ENCODE data around the gene HOXA6. TPM values are rescaled to one million over a fixed set of nuclear protein-coding genes. Genes with fewer than 3 reads are reported as not detected.

Gene HOXA6
- not detected for total RNA-seq

GRCh38 chr7:27147199-27148030 lies at the start of gene HOXA6:
Gene HOXA6 (minus strand): TSS chr7:27147774. CDS start chr7:27147749, 25 bp downstream.

DNA sequence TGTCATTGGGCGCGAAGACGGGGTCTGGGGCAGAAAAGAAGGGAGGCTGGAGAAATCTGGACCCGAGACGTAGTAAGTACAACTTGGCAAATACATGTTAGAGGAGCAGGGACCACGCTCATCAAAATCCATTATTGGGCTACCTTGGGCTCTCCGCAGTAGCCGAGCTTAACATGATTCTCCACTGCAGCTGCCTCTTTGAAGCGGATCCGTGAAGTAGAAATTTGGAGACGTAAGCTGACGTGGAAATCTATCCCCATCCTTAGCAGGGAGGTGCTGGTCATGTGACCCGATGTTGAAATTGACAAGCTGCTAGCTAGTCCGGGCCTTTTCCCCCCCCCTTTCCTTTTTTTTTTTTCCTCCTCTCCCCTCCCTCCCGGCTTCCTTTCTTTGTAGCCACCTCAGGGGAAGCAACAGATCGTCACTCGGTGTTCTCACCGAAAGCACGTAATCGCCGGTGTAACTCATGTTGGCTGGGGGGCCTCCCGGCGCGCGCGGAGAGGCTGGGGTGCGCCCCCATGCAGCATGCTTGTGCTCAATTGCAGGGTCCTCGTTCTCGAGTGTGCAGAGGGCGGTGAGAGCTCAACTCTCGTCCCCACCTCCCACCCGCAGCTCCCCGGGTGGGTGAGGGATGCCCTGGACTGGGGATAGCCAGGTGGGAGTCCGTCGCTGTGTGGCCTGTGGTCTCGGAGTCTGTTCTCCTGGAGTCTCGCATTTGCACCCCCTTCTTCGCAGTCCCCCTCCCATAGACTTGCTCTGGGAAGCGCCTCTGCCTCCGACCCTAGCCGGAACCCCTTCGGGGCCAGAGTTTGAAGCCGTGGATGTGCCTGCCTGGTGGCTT lies 37.7 kb upstream of the HOXA6 start, which contains the start of gene HOXA11:
HOXA11 (minus strand) TSS at position 220 of the 841 bp plus-strand sequence; CDS start at position 132, 88 bp downstream.

GRCh38 chr7:27173956-27174873 lies 26.6 kb upstream of the HOXA6 start, which contains the start of gene HOXA10:
Gene HOXA10 (minus strand): TSS chr7:27174320. CDS start chr7:27174306, 14 bp downstream.

GRCh38 chr7:27165089-27165995 lies 17.8 kb upstream of the HOXA6 start, which contains the start of gene HOXA9:
Gene HOXA9 (minus strand): TSS chr7:27165537. CDS start chr7:27165457, 80 bp downstream.

GRCh38 chr7:27156508-27156898 lies 8.9 kb upstream of the HOXA6 start, which contains the start of gene HOXA7:
Gene HOXA7 (minus strand): TSS chr7:27156675. CDS start chr7:27156545, 130 bp downstream.

DNA sequence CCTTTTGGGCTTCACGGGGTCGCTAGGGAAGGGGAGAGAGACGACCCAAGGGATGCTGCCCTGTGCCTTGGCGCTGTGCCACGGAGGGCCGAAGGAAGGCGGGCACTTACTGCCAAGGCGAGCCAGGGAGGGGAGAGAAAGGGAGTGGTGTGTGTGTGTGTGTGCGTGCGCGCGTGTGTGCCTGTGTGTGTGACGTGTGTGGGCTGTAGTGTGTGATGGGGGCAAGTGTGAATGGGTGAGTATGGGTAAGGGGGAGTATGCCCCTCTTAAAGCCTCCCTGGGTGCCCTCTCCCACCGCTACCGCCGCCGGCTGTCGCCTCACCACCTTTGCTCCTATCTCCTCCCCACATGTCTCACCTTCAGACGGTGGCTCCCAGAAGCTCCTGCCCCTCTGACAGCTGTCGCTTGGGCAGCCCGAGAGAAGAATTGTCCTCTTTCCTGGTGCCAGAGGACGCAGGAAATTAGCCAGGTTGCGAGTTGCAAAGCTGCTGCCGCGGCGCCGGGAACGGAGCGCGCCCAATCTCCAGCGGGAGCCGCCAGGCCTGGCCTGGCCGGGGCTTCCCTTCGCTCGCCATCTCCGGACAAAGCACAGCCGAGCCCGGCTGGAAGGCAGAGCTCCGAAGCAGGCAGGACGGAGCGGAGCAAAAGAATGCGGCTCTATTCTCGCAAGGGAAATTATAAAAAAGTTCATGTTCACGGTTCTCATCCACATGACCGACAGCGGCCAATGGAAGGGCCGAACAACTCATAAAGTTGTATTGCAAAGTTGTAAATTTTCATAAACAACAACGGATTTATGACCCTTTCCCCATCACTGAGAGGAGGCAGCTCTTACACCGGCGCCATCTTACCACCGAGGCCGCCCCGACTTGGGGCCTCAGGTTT lies 4.6 kb upstream of the HOXA6 start, which contains the start of gene HOXA3:
HOXA3 (minus strand) TSS at position 653 of the 885 bp plus-strand sequence. CDS start 41,943 bp downstream, outside the sequence.

GRCh38 chr7:27143023-27143949 lies 4.3 kb downstream of the HOXA6 start, which contains the start of gene HOXA5:
Gene HOXA5 (minus strand): TSS chr7:27143681. CDS start chr7:27143607, 74 bp downstream.

GRCh38 chr7:27130540-27131389 lies 16.8 kb downstream of the HOXA6 start, which contains the start of gene HOXA4:
Gene HOXA4 (minus strand): TSS chr7:27130757. CDS start chr7:27130733, 24 bp downstream.

DNA sequence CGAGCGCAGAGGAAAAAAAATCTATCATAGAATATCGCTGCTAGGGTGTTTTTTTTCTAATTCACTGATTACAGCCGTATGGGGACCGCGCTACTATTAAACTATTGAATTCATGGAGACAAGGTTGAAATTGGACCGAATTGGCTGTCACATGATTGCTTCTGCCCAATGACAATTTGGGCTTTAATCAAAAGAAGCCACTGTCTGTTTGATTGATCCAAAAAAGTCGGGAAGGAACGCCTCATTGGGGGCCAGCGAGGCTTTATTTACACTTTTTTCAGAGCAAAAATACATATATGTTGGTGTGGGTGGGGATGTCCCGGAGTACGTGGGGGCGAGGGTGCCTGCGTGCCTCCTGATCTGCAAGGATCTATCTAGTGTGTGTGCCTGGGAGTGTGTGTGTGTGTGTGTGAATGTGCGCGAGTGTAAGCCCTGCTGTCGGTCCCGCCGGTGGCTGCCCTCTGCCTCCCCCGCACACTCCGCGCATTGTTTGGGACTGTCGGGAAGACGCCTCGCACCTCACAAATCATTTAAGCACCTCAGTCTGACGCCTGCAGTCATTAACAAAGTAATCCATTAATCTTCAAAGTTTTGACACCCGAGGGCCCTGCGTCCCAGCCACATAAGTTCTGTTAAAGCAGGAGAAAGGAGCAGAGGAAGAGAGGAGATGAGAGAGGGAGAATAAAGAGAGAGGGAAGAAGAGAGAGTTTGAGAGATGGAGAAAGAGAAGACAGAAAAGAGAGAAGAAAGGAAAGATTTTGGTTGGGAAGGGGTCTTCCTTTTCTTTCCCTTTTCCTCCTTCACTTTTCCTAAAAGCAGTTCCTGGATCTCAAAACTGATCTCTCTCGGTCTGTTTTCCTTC lies 44.8 kb downstream of the HOXA6 start, which contains the start of gene HOXA2:
HOXA2 (minus strand) TSS at position 103 of the 862 bp plus-strand sequence. CDS start 183 bp downstream, outside the sequence.

GRCh38 chr7:27095897-27096767 lies 51.4 kb downstream of the HOXA6 start, which contains the start of gene HOXA1:
Gene HOXA1 (minus strand): TSS chr7:27096000. CDS start chr7:27095912, 88 bp downstream.

Other genes with a start within 250 kb of the HOXA6 start
- 0.44 TPM for gene HOXA1, start 51.8 kb downstream of the HOXA6 start, total RNA-seq
- gene HOXA2, start 45.1 kb downstream of the HOXA6 start, total RNA-seq: not detected
- gene HOXA4, start 17.0 kb downstream of the HOXA6 start, total RNA-seq: not detected
- not detected for gene HOXA5, start 4.1 kb downstream of the HOXA6 start, total RNA-seq
- not detected for gene HOXA3, start 4.8 kb upstream of the HOXA6 start, total RNA-seq
- not detected for gene HOXA7, start 8.9 kb upstream of the HOXA6 start, total RNA-seq
- gene HOXA9, start 17.8 kb upstream of the HOXA6 start, total RNA-seq: not detected
- gene HOXA10, start 26.5 kb upstream of the HOXA6 start, total RNA-seq: not detected
- gene HOXA11, start 37.5 kb upstream of the HOXA6 start, total RNA-seq: not detected
- gene HOXA13, start 52.3 kb upstream of the HOXA6 start, total RNA-seq: 0.11 TPM
- not detected for gene EVX1, start 95.0 kb upstream of the HOXA6 start, total RNA-seq

Measured in camera-type eye (tissue), 1 donor.